Caki2 (cell line): ENCODE results near the gene ATXN1. TPM values are rescaled to one million over a fixed set of nuclear protein-coding genes. Genes with fewer than 3 reads are reported as not detected.
A peak's percentile ranks its signal among the peaks of the same experiment; 100 is the strongest.

Source experiments
- DNase-seq: peaks from one replicate; pipeline ENCODE4 v3.0.0-alpha.2; 2015; ENCODE audit warnings: low read depth
- in situ Hi-C: cut with HindIII; loops from 2 replicates; pipeline ENCODE4 v1.10.0; 2016; ENCODE audit warnings: low sequenced_read_pairs, low pct_unique_long_range_greater_than_20kb, mixed read lengths
- total RNA-seq: library from RNA; depleted of rRNA; stranded (reverse); fragments of >200 nt; shearing (Covaris generic); gene quantifications from 2 replicates; pipeline ENCODE4 v1.2.3, GENCODE V29; 2014; ENCODE audit warnings: low replicate concordance

ATXN1 gene
- total RNA-seq, 1 experiment from 2014 or later, result 23.8 TPM

DNA sequence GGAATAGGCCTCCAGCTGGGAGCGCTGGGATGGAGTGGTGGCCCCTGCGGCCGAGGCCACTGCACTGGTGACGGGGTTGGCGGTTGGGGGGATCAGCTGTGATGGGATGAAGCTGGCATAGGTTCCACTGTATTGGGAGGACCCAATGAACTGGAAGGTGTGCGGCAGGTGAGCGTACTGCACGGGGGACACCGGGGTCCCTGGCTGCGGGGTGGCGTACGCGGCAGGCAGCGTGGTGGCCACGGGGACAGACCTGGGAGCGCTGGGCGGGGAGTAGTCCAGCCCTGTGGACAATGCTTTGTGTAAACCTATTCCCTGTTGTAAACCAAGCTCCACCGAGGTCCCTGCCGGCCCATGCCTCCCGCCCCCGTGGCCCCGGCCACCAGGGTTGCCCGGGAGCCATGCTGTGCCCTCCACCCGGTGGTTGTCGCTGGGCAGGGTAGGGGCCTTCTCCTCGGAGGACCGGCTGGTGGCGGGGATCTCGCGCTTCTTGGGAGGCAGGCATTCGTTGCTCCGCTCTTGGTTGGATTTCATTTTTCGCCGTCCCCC is 433.4 kb downstream of the ATXN1 start:
- in situ Hi-C loops, result no loop called here
- DNase-seq, result no peak

DNA sequence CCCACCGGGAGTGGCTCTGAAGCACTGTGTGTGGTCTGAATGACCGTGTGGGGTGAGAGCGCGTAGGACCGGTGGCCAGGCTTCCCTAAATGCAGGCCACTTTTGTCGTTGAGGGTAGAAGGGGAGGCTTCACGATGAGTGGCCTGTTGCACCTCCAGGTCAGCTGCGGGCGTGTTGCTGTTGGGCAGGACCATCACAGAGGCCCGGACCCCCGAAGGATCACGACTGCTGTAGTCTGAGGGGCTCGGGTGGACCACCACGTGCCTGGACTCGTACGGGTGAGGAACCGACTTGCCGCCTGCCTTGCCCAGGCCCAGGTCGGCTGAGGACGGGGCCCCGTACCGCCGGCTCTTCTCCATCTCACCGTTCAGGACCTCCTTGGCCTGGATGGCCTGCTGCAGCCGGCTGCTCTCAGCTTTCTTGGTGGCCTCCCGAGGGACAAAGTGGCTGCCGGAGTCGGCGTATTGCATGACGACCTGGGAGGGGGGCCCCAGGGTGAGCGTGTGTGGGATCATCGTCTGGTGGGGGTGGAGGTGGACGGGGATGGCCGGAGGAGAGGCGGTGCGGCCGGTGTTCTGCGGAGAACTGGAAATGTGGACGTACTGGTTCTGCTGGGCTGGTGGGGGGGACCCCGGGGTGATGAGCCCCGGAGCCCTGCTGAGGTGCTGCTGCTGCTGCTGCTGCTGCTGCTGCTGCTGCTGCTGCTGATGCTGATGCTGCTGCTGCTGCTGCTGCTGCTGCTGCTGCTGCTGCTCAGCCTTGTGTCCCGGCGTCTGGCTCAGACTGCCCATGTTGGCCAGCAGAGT is 434.1 kb downstream of the ATXN1 start:
- no peak for DNase-seq
- in situ Hi-C loops, result no loop called here

DNA sequence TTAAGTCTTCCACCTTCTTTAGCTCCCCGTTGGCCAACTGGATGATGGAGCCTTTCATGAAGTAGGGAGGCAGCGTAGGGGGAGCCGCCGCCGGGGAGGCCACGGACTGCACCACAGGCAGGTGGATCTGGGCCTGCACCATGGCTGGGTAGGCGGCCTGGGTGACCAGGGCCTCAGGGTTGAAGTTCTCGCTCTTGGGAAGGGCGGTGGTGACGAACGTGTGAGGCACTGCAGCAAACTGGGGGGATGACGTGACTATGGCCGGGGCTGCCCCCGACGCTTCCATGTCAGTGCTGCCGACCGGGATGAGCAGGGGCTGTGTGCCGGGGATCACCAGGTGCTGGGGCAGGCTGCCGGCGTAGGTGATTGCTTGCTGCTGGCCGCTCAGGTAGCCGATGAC is 434.7 kb downstream of the ATXN1 start:
- DNase-seq, result no peak
- in situ Hi-C loops, result no loop called here

DNA sequence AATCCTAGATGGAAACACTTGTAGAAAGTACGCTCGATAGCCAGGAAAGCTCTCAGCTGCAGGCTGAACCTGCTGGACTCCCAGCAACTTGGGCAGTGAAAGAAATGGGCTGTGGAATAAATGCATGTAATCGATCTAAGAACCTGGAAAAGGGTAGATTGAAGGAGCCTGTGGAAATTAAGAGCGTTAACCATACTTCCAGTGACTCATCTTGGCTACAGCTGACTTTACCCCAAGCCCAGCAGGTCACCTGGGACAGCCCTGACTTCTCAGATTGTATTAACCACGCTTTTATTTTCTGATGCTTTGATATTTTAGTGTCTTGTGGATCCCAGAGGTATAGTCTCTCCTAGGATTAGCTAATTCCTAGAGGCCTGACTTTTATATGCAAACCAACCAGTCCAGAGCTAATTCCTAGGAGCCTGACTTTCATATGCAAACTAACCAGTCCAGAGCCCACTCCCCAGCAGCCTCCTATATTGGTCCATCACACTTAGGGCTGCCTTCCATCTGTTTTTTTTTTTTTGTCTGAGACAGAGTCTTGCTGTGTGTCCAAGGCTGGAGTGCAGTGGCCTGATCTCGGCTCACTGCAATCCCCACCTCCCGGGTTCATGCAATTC is 436.5 kb downstream of the ATXN1 start:
- no peak for DNase-seq
- in situ Hi-C loops, result no loop called here

DNA sequence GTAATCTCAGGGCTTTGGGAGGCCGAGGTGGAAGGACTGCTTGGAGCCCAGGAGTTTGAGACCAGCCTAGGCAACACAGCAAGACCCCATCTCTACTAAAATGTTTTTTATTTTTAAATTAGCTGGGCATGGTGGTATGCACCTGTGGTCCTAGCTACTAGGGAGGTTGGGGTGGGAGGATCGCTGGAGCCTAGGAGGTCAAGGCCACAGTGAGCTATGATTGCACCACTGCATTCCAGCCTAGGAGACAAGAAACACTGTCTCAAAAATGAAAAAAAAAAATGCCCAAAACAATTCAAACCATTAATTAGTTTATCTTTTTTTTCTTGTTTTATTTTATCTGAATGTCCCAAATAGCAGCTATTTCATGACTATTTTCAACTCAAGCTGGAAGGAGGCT is 437.1 kb downstream of the ATXN1 start:
- no peak for DNase-seq
- in situ Hi-C loops, result no loop called here

DNA sequence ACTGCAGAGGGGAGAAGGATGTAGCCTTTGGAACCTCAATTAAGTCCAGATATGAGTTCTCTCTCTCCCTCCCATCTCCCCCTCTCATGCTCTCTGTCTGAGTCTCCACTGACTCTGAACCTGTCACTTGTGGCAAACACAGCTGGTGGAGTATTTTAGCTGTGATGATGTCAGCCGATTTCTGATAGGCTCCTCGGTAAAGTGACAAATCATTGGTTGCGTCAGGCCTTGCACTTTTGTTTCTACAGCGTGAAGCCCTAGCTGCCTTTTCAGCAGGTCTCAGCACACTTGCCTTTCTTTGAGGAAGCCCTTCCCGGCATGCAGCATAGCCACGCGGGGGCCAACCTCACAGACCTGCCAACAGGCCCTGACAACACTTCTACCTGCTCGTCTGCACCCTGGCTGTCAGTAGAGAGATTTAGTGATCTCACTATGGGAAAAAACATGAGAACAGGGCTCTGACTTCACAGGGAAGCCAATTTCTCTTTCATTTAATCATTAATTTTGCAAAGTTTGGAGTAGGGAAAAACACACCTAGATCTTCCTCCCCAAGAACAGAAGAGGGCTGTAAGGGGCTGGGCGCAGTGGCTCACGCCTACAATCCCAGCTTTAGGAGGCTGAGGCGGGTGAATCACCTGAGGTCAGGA is 438.5 kb downstream of the ATXN1 start:
- peak; percentile 58 for DNase-seq
- in situ Hi-C loops, result no loop called here

DNA sequence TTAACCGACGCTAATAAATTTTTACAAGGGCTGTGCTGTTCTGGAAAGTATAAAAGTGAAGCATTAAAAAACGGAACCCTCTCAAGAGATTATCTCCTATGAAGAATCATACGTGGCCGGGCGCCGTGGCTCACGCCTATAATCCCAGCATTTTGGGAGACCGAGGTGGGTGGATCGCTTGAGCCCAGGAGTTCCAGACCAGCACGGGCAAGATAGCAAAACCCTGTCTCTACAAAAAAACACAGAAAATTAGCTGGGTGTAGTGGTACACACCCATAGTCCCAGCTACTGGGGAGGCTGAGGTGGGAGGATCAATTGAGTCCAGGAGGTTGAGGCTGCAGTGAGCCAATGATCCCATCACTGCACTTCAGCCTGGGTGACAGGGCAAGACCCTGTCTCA is 439.4 kb downstream of the ATXN1 start:
- in situ Hi-C loops, result no loop called here

DNA sequence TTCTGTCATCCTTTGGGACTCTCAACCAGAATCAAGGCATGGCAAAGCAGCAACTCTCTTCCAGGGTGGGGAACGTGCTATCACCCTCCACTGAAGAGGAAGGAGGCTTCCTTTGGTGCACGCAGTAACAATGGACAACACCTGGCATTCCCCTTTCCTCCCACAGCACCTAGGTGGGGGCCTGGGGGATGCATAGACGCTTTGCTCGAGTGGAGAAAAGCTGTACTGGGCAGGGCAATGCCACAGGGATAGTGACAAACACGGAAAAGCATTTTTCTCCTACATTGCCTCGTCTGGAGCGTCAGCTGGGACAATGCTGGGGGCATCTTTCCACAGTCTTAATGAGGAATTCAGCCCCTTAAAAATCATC is 439.9 kb downstream of the ATXN1 start:
- DNase-seq, result no peak

More for the DNA sequence above, 439.4 kb downstream of the ATXN1 start:
- DNase-seq, result no peak

DNA sequence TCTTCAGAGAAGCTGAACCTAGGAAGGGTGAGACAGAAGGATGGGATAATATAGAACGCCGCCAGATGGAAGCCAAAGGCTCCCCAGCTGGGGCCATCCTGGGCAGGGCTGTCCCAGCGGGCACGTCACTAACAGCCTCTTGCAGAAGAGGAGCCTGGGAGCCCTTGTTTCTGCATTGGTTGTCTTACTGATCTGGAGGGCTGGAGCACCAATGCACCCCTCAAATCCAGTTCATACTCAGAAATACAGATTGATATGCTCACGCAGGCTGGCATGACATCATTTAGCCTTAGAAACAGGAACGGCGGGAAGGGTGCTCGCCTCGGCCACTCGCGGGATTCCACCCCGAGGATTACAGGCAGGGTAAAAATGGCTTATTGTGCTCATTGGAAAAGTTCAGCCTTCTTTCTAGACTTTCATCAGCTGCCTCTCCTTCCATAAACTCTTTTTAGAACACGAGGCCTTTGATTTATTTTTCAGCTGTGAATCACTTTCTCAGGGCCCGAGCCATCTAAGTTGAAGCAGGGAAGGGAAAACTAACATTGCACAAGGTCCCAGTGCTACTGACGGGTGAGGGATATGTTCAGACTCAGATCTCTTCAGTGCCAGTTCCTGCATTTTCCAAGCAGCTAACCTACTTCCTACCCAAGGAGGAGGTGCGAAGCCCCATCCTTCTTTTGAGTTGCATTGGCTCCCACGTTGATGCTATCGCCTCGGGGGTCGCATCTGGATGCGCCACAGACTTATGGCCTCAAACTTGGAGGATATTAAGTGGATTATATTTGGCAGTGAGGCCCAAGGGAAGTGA is 440.5 kb downstream of the ATXN1 start:
- in situ Hi-C loops, result no loop called here

More for the DNA sequence above, 439.9 kb downstream of the ATXN1 start:
- in situ Hi-C loops, result no loop called here

DNA sequence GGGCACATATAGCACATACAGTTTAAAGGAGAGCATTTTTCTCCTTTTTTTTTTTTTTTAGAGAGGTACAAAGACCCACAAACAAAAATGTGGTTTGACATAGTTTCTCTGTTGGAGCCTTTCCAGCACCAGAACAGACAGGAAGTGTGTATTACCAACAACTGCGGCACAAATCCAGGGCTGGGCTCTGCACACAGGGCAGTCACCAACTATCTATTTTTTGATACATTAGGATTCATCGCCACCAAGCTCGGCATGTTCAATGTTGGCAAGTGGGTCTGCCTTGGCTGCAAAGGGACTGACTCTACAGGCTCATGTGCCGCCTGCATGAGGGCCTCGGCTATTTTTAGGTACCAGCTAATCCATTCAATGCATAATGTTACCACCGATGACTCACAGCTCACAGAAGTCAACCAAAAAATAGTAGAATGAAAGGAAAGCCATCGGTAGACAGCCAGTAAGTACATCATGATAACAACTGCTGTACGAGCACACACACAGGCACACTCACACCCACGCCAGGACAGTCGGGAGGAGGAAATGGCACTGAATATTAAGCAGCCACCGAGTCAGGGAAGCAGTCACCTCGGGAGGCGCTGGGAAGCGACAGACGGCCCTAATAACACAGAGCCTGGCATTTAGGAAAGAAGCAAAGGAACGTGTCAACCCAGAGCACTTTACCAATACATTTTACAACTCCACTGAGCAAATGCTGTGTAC is 441.3 kb downstream of the ATXN1 start:
- DNase-seq, result peak; percentile 60
- in situ Hi-C loops, result no loop called here

More for the DNA sequence above, 440.5 kb downstream of the ATXN1 start:
- DNase-seq, result no peak

DNA sequence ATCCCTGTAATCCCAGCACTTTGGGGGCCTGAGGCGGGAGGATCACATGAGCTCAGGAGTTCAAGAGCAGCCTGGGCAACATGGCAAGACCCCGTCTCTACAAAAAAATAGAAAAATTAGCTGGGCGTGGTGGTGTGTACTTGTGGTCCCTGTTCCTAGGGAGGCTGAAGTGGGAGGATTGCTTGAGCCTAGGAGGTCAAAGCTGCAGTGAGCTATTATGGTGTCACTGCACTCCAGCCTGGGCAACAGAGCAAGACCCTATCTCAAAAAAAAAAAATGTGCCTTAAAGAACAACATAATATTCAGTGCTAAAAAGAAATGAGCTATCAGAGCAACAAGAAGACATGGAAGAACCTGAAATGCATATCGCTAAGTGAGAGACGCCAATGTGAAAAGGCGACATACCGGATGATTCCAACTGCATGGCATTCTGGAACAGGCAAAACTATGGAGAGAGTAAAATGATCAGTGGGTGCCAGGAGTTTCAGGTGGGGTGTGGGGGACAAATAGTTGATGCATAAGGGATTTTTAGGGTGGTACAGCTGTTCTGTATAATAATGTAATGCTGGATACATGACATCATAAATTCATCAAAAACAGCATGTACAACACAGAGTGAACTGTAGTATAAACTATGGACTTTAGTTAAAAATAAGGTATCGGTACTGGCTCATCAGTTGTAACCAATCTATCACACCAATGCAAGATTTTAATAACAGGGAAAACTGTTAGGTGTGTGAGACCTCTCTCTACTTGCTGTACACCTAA is 442.1 kb downstream of the ATXN1 start:
- DNase-seq, result no peak
- in situ Hi-C loops, result no loop called here

DNA sequence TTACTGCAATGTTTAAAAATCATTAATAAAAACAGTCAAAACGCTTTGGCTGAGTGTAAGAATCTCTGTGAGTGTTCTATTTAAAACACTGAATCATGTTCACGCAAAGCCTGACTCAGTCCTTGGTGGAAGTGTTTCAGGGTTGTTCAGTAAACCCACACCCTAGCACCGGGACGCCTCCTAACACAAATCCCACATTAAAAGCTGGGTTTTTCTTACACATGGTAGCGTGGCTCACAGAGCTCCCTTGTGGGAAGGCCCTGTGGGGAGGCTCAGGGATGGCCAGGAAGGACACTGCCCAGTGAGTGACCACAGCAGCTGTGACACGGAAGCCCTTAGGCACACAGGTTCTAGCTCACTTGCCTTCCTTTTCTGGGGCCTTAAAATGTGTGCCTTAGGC is 442.7 kb downstream of the ATXN1 start:
- no peak for DNase-seq

DNA sequence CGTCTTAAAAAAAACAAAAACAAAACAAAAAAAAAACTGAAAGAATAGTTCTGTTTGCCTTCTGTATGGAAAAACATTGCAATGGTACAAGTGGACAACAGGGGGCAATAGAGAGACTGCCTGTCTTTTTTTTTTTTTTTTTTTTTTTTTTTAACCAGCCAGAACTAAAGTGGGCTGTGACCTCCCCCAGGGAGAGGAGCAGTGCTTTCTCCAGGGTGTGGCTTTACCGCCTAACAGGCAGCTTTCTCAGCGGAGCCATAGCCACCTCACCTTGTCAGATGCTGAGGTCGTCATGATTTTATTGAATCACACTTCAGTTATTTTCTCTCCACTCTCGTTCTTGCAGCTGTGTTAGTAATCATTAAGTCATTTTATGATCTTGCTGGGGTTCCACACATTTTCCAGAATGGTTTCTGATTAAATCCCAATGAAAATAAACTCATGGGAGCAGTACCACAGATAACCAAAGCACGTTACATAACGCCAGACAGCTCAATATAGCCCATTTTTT is 444.5 kb downstream of the ATXN1 start:
- in situ Hi-C loops, result no loop called here

More for the DNA sequence above, 442.7 kb downstream of the ATXN1 start:
- in situ Hi-C loops, result no loop called here

DNA sequence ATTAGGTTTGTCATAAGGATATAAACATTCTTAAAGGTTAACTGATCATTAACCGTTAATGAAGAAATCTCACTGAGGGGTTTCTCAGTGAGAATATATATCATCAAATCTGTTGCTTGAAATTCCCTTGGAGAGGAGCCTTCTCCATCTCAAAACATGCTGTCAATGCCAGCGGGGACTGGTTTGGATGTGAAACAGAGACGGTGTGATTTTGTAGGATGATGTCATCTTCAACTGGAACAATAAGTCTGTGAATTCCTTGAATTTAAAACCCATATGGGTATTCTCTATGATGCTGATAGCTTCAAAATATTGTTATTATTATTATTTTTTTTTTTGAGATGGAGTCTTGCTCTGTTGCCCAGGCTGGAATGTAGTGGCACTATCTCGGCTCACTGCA is 447.0 kb downstream of the ATXN1 start:
- DNase-seq, result no peak
- in situ Hi-C loops, result no loop called here

More for the DNA sequence above, 444.5 kb downstream of the ATXN1 start:
- DNase-seq, result peak; percentile 73

DNA sequence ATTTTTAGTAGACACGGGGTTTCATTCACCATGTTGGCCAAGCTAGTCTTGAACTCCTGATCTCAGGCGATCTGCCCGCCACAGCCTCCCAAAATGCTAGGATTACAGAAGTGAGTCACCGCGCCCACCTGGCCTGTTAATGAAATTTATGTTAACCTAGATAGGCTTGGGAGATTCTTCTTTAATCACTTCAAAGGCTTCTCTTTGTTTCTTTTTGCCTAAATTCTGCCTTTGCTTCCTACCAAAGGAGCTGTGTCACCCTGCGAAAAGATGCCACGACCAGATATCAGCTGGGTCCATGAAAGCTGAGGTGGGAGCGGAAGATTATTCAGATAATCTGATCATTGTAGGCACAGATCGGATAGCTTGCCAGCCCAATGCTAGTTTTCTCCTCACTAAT is 447.5 kb downstream of the ATXN1 start:
- in situ Hi-C loops, result no loop called here
- DNase-seq, result no peak

DNA sequence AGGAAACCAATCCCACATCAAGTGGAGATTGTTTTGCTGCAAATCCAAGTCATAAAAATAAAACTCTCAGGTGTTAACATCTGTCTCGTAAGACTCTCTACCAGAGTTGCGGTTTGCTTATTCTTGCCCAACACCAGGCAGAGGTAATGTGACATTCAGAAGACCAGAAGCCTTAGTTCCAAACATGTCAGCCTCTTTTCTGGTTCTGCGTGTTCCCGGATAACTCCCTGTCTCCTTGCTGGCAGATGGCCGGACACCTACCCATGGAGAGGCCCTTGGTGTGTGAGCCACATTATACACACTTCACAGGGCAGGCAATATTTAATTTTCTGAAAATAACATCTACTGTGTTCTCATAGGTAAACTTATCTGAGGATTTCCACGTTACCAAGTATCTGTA is 449.5 kb downstream of the ATXN1 start:
- in situ Hi-C loops, result no loop called here
- DNase-seq, result no peak

DNA sequence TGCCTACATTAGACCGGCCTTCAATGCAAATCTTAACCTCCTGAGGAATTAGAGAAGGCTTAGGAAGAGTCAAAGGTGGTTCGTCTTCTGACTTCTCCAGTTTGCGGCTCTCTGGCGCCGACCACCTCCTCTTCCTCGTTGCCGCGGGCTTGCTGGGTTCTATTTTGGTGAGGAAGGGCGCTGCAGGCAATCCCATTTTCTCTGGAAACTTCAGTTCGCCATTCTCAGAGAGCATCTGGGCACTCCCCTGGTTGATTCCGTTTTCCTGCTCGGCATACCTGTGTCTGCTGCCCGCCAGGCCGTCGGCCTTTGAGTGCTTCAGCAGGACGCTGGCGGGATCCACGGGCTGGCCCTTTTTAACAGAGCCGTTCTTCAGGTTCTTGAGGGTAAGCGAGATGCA is 454.9 kb downstream of the ATXN1 start:
- no peak for DNase-seq

More for the DNA sequence above, 454.9 kb downstream of the ATXN1 start:
- in situ Hi-C loops, result no loop called here
